ENCODE data around the gene YARS1.

YARS1 gene

DNA sequence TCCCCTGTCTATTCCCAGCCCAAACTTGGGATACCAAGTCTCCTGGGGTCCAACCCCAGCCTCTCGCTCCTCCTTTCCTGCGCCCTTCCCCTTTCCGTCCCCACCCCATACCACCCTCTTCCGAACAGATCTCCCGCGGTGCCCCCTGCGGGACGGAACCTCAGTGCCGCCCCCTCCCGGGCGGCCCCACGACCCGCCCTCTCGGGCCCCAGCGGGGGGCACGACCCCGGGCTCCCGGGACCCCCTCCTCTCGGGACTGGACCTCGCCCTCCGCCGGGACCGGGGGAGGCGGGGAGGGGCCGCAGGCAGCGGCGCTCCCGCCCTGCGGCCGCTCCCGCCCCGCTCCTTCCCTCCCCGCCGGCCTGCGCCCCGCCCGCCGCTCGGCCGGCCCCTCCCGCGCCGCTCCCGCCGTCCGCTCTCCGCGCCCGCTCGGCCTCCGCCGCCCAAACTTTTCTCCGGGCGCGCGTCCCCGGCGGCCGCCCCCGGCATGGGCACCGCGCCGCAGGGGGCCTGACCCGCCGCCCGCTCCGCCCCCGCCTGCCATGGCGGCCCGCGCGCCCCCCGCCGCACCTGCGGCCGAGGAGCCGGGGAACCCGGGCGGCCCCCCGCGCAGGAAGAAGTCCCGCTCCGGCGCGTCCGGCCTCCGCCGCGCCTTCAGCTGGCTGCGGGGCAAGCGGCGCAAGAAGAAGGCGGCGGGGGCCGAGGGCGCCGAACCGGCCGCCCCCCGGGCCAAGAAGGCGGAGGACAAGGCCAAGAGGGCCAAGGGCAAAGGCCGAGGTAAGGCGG, 75.6 kb downstream of the YARS1 start:
- no peak for DNase-seq

DNA sequence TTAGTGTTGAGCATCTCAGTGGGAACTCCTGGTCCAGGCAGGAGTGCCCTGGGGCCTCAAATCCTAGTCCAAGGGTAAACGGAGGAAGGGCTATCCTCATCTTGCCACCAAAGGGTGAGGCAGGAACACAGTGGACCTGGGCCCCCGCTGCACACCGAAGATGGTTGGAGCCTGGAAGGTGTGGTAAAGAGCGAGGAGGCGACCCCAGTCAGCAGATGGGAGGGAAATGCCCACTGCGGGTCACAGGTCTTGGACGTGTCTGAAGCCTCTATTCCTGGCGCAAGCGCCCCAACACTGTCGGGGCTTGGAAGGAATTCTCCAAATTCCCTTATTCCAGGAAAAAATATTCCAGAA, 76.1 kb downstream of the YARS1 start:
- DNase-seq = no peak

DNA sequence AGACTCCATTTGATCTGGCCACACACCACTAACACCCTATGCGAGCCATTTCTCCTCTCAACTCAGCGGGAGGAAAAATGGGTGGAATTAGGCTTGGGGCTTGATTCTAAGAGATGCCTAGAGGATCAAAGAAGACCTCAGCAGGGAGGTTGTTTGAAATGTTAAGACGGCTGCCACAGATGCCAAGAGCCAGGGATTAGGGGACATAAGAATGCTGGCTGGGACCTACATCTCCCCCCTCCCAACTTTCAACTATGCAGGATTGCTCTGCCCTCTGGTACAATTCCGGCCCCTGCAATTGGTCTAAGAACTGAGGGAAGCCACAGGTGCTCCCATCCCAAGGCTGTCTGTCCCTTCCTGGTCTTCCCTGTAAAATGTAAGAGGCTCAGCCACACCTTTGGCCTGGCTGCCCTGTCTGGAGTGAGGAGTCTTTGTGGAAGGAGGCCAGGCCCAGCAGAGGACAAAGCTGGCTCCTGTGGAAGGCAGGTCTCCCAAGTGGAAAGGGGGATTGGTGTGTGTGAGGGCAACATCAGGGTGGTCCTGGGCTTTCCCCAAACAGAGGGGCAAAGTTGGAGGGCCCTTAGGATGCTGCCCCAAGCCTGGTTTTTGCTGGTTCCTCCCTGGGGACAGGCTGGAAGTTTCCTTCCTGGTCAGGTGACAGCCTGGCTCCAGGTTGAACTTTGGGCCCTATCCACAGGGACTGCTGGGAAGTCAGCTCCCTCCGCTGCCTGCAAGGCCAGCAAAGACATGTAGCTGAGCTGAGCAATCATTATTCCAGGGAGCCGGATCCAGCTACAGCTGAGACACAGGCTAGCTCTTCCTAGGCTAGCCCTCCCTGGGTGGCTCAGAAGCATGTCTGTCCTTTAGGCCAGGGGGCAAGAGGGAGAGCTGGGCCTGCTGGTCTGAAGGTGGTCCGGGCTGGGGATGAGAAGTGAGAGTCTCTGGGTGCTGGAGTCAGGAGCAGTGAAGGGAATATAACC, 80.1 kb downstream of the YARS1 start:
- DNase-seq = no peak

DNA sequence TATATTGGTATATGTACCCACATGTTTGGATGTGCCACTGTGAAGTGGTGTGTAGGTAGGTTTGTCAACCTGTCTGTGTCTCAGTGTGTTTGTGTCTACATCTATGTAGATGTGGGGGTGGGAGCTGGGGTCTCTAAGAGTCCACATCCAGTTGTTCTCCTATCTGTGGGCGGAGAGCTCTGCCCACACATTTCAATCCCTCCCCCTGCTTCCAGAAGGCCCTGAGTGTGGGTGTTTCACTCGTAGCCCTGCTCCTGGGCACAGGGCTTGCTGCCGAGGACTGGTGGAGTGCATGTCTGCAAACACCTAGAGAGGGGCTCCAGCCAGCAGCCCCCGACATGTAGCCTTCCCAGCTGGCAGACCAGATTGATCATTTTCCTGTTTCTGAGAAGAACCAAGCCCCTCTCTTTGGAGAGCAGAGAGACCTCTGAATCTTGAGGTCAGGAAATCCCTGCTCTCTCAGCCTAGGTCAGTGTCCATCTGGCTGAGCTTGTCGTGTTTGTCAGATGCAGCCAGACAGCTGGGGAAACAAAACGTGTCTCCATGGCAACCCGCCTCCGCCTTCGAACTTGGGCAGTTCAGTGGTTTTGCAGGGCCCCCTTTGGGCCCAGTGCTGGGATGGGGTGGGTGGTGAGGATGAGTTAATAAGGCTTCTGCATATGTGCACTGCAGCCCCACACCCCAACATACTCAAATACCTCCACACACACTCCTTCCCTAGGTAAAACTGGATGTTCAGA, 83.4 kb downstream of the YARS1 start:
- DNase-seq = no peak

DNA sequence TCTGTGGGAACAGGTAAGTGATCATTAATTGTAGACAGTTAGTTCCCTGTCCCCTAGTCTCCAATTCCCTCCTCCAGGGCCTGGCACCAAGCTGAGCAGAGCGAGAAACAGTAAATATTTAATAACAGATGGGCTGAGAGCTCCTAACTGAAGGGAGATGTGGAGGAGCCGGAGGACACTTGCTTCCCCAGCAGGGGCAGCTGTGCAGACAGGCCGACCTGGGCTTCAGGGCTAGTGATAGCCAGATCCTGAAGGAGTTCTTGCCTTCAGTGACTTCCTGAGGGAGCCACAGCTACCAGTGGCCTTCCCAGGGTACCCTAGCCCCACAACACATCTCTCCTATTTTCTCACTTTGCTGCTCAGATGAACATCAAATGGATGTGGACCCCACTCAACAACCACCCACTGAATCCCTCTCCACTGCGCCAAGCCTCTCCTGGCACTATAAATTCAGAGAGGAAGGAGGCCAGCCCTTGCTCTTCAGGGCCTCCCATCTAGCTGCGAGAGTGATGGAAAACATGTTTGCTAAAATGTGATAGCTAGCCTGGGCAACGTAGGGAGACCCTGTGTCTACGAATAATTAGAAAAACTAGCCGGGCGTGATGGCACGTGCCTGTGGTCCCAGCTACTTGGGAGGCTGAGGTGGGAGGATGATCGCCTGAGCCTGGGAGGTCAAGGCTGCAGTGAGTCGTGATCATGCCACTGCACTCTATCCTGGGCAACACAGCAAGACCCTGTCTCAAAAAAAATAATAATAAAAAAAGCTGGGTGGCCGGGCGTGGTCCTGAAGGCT, 87.7 kb downstream of the YARS1 start:
- DNase-seq = no peak

DNA sequence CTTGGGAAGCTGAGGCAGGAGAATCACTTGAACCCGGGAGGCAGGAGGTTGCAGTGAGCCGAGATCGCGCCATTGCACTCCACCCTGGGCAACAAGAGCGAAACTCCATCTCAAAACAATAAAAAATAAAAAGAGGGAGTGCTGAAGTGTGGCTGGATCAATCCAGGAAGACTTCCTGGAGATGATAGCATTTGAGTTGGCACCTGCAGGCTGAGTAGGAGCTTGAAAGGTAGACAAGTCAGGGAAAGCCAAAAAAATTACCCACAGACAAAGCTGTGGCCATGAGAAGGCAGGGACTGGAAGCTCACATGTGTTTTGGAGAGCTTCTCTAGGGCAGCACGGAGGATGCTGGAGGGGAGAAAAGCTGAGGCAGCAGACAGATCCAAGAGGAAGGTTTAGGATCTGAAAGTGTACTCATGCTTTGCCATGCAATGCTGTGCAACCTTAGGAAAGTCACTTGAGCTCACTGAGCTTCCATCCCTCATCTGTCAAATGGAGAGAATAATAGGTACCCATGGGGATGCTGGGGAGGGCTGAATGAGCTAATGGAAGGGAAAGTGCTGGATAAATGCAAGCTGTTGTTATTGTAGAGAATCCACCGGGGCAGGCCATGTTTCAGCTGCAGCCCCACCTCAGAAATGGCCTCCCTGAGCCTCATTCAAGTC, 88.6 kb downstream of the YARS1 start:
- DNase-seq = no peak

DNA sequence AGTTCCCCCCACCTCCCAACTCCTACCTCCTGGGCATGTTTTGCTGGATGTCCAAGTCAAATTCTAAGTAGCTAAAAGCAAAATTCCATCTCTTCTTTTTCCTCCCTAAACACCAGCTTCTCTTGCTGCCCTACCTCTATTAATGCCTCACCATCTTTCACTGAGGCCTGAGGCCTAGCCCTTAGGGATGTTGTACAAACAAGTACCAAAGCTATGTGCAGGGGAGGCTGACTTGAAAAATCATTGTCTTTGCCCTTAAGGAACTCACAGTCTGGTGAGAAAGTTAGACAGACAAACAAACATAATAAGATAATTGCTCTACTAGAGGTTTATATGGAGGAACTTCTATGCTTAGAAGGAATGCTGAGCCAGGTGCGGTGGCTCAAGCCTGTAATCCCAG, 89.3 kb downstream of the YARS1 start:
- DNase-seq = no peak

DNA sequence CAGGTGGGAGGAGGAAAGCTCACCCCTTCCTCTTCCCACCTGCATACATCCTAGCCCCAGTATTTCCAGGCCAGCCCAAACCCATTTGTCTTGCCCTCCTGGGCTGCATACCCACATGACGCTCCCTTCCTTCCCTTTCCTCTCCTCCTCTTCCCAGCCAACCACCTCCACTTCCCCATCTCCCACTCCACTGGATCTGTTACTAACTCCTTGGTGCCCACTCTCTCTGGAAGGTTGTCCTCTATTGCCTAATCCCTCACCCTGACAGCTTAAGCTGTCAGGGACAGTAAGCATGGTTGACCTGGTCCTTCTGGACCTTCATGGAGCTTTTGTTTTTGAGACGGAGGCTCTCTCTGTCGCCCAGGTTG, 91.6 kb downstream of the YARS1 start:
- no peak for DNase-seq

Data from hematopoietic multipotent progenitor cell treated with erythropoietin and hydrocortisone succinate and interleukin-3 and kit ligand, for 8 days (in vitro differentiated cells).